CD4-positive, alpha-beta T cell treated with Interleukin-2 at 100 ng/mL for 4 hours (primary cell): ENCODE measurements around the gene CLDND1.
"Not testable (repeated sequence)": the region's sequence is repeated elsewhere in the genome, so short reads cannot be mapped to it uniquely, and the experiment has no call there.

Source experiments
- DNase-seq: peaks from one replicate; pipeline ENCODE4 v3.0.0-alpha.2; 2020; ENCODE audit warnings: low spot score

Gene CLDND1

DNA sequence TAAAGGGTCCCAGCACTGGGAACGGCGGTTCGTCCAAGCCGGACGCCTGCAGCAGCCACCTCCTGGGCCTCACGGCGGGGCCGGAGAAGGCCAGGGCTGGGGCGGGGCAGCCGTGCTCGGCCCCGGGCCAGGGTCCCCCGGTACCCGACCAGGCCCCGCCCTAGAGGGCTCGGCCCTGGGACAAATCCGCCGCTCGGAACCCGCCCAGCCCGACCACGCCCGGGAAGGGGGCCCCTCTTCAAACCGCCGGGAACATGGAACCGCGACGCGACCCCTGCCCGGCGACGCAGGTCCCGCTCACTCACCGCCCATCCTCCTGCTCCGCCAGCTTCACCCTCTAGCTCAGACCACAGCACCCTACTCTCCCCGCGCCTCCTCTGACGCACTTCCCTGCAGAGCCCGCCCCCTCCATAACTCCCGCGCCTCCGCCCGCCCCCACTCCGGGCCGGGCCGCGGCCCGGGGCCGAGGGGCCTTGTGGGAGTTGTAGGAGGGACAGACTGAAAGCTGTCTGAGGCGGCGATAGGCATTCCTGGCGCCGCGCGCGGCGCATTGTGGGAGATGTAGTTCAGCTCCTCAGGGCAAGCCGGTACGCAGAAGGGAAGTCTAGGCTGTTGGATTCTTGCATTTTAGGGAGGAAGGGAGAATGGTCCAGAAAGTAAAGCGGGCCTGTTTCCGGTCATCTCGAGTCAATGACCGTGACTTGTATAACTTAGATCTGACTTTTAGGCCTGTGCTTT, at the start of gene CLDND1:
Gene CLDND1, minus strand, starts transcription at position 359 of the 738 bp plus-strand sequence. CDS start 1,478 bp downstream, outside the sequence.
- peak; percentile 95 for DNase-seq

DNA sequence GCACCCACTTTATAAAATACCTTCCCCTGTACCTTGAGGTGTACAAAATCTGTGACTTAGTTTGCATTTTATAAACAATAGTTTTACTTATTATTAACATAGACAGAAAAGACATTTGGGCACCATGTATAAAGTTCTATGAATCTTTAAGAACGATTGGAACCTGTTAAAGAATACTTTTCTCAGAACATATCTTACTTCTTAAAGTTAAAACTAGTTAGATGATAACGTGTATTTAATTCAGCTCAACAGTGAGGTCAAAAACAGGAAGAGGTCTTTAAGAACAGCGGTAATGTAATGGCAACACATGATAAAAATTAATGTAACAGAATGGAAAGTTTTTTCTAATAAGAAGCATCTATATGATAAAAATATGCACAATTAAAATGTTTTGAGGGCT, 45.7 kb upstream of the CLDND1 start:
- DNase-seq = no peak

DNA sequence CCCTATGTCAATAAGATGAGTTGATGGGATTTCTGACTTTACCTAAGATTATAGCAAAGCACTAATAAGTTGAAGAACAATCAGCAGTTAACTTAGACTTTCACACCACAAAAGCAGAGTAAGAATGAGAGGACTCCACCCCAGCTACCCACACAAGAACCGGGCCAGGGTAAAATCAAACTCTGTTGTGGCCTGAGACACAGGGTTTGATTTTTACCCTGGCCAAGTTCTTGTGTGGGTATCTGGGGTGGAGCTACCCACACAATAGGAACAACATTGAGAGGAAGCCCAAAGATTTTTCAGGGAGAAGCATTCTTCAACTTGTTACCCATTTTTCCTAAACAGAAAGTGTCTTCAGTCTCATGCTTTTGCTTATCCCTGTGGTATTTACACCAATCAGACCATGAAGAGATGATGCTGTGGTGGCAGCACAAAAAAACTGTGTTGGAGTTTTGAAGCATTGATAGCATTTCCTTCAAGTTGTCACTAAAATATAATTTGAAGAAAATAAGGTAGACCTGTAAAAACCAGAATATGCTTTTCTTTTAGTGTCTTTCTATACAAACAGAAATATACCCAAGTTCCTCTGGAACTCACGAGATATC, 45.1 kb upstream of the CLDND1 start:
- DNase-seq = peak; percentile 41

DNA sequence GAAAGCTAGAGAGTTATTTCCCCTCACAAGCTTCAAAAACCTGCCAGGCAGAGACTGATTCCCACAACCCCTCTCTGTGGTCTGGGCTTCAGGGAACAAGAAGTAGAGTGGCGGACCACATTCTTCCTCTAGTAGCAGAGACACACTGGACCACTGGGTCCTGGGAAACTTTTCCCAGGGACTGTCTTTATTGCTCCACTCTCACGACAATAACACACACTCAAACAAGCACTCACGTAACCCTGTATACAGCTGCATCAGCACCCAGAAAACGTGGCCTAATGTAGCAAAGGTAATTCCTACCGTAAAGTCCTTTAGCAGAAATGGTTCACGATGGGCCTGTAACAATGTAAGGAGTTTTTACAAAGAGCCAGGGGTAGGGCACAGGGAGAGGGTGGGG, 43.1 kb upstream of the CLDND1 start:
- DNase-seq = no peak

DNA sequence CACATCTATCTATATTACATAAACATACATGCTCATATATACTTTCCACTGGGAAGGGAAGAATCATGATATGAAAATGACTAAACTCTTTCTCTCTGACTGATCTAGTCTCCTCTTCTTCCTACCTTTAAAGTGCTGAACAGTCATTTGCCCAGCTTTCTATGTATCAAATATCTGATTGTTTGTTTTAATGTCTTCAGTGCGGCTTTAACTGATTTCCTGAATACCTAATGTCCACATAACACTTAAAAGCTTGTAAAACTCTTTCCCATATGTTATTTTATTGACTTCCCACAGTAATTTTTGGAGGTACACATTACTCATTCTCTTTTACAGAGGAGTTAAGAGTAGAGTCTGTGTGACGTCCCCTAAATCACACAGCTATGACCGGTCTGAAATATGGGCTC, 42.5 kb upstream of the CLDND1 start:
- no peak for DNase-seq

DNA sequence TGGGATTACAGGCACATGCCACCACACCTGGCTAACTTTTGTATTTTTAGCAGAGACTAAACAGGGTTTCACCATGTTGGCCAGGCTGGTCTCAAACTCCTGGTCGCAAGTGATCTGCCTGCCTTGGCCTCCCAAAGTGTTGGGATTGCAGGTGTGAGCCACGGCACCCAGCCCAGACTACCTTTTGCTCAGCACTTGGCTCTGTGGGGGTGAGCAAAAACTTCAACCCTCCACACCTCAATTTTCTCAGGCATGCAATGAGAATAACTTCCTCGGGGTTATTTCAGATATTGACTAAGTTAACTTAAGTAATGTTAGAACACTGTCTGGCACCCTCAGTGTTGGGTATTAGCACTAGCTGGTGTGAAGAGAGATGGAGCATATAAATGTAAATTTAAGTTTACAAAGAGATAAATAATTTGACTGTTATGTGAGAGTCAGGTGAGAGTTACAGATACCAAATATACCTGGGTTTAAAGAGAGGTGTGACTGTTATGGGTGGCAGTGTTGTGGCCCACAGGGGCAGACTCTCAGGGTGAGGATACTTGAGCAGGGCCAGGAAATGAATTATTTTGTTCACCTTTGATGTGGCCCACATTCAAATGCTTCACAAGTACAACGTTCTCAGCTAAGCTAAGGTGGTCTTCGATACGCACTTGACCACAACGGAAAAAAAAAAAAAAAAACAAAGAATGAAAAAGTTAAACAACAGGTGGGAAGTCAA, 41.7 kb upstream of the CLDND1 start:
- peak; percentile 73 for DNase-seq

DNA sequence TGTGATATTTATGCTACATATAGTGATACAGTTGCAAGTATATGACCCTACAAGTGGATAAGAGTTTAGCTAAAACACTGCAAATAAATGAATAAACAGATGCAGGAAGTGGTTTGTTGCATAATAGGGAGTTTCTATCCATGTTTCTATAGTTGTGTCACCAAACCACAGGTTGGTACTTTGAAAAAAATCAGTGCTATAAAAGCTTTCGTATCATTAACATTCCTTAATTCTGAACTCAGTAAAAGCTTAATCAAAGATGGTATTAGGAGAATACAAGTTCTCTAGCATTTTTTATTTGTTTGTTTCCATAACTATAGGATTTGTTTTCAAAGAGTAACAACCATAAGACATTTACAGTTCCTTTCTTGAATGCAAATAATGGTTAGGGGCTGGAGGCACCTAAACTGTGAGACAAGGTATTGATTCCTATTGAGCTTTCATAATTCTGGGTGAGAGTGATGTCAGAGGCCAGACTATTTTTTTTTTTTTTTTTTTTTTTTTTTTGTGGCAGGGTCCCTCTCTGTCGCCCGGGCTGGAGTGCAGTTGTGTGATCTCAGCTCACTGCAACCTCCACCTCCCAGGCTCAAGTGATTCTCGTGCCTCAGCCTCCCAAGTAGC, 41.1 kb upstream of the CLDND1 start:
- DNase-seq = peak; percentile 74

DNA sequence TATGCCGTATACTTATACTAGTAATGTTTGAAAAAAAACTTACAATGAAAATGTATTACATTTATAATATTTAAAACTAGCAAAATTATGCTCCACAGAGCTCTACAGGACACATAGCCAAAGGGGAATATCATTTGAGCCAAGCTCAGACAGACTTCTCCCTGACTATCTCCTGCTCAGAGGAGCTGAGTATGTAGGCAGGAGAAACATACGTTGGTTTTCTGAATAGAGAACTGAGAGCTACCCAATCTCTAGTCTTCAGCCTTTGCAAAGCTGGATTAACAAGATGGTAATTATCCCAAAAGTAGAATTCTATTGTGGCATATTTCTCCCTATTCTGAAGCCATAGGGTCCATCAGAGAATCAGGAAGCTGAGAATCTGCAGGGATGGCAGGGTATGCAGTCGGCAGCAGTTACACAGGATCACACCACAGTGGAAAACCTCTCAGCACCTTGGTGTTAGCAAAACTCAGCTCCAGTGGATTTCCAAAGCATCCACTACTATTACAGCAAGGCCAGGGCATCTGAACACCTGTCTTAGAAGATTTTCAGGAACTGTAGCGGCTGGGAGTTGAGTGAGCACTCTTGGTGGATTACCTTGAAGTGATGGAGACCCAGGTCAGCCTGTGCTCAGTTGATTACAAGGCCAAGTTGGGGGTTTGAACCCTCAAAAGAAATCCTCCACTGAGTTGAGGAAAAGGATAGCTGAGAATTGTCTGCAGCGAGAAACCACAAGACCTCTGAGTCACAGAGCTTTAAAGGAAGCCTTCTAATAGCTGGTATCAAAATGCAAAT, 39.2 kb upstream of the CLDND1 start:
- DNase-seq = peak; percentile 70

DNA sequence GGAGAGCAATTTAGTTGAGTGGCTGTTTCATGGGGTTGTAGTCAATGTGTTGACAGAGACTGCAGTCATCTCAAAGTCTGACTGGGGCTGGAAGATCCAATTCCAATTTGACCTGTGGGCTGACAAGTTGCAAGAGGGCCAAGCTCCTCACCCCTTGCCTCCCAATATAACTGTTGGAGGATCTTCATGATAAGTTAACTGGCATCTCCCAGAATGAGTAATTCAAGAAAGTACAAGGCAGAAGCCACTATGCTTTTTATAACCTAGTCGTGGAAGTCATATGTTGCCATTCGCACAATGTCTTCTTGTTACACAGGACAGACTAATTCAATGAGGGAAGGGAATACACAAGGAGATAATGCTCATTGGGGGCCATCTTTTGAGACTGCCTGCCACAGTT, 38.2 kb upstream of the CLDND1 start:
- no peak for DNase-seq

DNA sequence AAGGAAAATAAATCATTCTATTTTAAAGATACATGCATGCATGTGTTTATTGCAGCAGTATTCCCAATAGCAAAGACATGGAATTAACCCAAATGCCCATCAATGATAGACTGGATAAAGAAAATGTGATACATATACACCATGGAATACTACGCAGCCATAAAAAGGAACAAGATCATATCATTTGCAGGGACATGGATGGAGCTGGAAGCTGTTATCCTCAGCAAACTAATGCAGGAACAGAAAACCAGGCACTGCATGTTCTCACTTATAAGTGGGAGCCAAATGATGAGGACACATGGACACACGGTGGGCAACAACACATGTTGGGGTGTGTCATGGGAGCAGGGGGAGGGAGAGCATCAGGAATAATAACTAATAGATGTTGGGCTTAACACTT, 37.1 kb upstream of the CLDND1 start:
- not testable (repeated sequence) for DNase-seq

DNA sequence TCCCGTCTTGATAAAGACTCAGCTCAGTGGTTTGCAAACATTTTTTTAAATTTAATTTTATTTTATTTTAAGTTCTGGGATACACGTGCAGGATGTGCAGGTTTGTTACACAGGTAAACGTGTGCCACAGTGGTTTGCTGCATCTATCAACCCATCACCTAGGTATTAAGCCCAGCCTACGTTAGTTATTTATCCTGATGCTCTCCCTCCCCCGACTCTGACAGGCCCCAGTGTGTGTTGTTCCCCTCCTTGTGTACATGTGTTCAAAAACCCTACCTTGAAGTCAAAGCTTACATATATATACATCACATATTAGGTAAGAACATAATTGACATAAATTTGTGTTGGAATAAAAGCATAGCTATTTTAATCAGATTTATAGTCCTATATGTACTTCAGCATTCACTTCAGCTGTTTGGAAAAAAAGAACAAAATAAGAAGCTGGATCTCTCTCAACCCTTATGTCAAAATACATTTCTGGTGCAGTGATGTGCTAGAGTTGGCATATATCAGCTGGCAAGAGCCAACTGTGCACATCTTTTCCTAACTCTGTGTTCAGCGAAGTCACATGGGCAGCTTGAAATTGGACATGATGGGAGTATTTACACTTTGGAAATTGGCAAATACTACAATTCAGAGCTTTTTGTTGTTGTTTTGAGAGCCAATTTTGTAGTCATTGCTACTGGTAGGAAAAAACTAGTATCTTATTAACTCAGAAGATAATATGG, 35.6 kb upstream of the CLDND1 start:
- no peak for DNase-seq

DNA sequence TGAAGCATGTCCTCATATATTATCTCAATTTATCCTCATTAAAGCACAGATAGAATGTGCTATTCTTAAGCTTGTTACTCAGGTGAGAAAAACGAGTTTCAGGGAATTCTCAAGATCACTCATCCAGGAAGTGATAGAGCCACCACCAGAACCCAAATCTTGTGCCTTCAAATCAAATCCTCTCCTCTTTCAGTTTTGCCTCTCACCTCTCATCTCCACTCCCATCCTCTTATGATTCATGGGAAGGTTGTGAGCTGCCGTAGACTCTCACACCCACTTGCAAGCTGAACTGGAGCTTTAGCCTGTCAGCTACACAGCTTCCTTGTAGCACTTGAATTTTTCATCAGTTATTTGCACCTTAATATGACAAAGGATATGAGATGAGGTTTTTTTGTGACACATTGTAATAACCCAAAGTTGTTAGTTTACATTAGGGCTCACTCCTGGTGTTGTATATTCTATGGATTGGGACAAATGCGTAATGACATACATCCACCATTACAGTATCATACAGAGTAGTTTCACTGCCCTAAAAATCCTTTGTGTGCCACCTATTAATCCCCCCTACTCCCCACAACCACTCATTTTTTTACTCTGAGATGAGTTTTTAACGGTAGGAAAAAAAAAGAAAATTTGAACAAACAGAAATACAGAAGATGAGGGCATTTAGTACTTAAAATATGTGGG, 34.8 kb upstream of the CLDND1 start:
- peak; percentile 75 for DNase-seq

DNA sequence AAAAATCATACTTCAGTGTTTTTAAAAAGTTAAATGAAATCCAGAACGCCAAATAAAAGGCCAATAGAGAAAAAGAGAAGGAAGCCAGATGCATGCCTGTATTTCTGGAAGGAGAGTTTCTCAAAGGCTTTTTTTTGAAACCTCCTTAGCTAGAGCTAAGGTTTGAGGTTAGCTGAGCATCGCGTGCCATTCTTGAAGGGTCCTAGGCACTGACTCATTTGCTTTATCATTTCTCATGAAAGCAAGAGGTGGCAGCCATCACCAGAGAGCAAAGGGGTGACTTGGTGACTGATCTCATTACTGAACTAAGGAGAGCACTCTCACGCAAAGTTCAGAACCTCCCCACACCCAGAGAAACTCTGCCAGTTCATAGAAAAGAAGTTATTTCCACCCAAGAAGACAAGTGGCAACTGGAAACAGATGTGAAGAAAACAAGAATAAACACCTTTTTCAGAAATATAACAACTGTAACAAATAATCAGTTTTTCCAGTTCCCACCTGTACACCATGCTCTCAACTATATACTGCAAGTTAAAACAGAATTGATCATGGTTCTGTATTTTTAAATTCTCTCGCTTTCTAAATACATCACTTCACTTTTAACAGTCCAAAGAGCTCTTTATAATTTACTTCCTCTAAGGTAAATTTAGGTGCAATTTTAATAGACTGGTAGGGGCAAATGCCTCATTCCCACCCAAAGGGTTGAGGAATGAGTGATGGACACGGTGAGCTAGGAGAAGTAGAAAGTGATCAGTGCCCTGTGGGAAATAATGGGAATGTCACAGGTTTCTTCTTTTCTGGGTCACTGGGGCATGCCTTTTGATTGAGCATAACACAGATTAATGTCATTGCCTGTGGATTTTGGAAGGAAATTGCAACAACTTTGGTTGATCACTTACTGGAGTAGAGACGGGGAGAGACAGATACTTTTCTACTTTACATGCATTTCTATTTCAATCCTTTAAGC, 33.7 kb upstream of the CLDND1 start:
- peak; percentile 90 for DNase-seq

DNA sequence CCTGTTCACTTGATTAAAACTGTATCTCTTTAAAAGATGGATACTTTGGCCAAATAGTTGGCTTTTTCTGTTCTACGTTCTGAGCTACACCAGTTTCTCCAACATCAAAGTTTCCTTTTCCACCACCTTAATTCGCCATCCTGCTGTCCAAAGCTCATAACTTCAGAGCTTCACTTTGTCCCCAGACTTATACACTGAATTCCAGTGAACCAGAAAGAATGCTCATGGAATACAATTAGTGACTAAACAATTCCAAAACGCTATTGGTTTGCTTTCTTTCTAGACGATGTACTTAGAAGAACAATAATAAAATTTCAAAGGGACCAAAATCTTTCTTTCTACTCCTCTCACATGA, 32.3 kb upstream of the CLDND1 start:
- DNase-seq = no peak

DNA sequence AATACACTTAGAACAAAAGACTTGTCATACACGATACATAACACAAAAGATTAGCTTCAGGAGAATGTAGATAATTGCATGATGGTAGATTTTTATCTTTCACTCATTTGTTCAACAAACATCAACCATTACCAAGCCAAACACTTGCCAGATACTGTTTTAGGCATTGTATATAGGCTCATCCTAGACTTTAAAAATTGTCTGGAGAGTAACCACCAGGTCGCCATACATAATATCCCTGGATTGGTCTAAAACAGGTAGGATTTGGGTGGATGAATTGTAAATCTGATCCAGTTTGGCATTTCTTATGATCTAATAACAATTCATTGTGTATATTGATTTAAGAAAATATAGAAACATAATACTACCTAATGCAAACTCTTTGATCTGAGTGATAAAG, 31.9 kb upstream of the CLDND1 start:
- no peak for DNase-seq

DNA sequence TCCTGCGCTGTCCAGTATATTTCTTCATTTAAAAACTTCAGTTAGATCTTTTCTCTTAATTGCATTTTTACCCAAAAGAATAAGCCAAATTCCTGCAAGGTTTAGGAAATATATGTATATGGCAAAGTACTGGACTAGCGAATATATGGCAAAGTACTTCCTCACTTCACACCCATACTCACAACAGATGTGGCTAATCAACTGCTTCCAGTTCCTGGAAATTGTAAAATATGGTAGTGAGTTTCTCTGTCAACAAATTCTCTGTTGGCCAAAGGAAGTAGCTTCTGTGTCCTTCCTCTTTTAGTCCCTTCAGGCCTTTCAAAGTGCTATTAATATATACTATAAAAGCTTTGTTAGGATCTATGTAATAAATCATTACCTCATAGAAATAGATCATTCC, 31.1 kb upstream of the CLDND1 start:
- no peak for DNase-seq

DNA sequence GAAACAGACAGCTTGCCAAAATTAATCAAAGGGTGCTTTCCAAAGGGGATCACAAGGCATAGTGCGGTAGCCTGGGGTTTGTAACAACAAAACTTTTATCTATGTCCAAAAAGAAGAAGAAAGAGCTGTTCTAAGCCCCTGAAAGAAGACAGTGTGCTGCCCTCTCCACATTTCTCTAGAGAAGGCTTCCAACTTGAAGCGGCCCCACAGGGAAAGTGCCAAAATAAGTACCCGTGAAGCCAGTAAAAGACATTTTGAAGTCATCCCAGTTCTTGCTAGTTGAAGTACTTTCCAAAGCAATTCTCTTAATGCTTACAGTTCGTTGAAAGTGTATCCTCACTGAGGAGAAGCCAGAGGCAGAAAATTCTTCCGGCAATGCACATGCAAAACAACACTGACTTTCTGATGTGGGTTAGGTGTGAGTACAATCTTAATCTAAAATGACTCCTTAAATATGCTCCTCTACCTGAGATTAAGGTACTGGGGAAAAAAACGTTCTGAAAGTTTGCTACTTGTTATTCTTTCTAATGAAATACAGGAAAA, 30.4 kb upstream of the CLDND1 start:
- DNase-seq = no peak

DNA sequence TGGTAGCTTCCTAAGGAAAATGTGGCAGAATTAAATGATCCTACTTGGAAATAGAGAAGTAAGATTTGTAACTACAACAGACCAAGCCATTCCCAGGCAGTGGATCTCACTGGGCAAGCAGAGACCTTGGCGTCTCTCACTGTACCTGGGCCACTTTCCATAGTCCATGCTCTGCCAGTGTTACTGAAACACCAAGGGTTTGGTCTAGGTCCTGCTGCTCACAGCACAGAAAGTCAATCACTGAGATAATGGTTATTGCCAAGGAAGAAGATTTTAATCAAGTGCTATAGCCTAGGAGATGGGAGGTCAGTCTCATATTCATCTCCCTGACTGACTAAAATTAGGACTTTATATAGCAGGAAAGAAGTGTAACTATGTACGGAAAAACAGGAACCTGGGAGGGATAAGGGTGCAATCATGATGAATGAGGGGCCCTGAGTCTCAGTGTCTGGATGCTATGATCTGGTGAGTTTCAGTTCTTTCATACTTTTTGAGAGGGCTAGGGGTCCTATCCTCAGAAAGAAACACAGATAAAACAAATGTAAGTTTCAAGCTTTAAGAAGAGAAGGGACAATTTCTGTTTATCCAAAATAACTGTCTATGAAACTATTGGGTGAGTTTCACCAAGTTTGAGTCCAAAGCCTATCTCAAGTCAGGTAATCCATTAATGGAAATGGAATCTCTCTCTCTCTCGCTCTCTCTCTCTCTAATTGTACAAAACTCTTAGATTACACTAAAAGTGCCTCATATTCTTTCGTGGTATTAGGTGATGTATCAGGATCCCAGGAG, 29.7 kb upstream of the CLDND1 start:
- DNase-seq = no peak
